Activated T-cell treated with anti-CD3 and anti-CD28 coated beads for 48 hours (primary cell): ENCODE measurements around the gene RNF26.

Experiments
- DNase-seq: peaks from one replicate; pipeline ENCODE4 v3.0.0-alpha.2; 2020; ENCODE audit warnings: low read depth

Gene RNF26

DNA sequence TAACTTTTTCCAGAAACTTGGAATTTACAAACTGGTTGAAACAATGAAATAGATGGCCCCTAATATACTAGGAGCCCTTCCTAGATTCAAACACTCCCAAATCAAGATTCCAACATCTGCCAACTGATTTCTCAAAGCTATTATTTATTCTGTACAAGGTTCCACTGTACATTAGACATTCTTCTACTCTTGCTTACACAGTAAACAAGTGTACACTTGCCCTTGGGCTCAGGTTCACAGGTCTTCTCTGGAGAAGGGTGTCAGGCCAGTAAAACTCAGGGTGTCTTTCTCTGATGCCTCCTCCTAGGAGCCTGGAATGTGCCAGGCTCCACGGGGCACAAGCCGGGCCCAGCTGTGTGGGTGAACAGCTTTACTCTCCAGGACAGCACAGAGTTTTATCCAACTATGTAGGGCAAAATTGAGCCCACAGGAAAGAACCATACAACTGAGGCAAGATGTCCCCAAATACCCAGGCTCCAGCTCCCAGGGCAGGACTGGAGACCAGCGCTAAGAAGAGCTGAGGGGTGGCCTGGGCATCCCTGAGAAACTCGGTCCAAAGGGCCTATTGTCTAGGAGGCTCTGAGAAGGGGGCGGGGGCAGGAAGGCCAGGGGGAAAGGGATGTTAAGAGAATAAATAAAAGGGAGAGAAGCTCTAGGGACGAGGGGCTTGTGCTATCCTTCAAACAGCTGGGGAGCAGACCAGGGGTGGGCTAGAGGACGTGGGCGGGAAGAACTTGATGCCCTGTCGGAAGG lies 20.9 kb downstream of the RNF26 start:
- DNase-seq = no peak

DNA sequence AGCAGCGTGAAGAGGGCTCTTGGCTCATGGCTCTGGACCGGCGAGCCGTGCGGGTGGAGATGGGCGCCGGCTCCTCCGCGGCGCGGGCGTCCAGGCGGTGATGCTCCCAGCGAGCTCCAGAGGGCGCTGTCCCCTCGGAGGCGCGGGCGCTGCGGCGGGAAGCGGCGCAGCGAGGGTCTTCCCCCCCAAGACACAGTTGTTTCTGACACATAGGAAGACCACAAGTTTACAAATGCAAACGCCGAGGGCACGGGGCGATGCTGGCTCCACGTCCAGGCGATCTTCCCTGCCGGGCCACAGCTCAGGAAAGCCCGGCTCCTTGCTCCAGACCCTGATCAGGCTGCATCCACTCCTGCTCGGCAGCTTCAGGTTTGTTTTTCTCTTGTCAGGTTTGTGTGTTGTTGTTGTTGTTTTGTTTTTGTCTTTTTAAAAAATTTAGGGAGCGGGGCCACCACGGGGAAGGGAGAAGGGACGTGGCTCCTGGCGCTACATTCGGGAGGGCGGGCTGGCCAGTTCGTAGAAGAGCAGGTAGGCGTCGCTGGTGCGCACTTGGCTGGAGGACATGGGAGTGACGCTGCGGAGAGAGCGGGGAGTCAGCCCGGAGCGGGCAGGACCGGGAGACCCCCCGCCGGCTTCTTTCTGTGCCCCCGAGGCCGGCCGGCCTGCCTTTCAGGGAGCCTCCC lies 22.2 kb downstream of the RNF26 start:
- DNase-seq = peak; percentile 68

GRCh38 chr11:119357074-119357473 lies 22.7 kb downstream of the RNF26 start:
- DNase-seq = no peak

GRCh38 chr11:119359365-119360214 lies 25.3 kb downstream of the RNF26 start:
- no peak for DNase-seq

DNA sequence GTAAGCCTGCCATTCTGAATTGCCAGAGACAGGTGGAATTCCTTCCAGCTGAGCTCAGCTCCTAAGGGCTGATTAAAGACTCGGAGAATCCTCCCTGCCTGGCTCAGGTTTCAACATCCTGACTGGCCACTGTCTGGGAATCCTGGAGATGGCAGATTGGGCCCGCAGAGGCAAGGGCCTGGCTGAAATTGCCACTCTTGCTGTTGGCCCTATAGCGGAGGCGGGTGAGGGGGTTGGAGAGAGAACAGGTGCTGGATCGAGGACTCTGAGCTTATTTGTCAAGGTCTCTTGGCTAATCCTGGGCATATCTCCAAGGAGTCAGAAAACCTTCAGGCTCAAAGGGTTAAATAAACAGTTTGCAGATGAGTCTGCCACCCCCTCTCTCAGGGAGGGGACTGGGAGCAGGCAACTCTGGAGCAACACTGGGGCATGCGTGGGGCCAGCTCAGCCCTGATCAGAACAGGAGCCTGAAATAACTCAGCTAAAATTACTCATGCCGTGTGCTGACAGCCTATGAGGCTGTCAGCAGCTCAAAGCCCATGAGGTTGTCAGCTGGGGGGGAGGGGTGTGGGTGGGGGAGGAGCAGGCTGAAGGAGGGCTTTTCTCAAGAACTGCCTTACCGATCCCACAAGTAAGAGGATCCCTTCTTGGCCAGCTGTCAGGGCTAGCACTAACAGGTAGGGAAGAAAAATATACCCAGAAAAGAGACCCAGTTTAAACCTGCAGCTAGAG lies 26.9 kb downstream of the RNF26 start:
- peak; percentile 63 for DNase-seq

DNA sequence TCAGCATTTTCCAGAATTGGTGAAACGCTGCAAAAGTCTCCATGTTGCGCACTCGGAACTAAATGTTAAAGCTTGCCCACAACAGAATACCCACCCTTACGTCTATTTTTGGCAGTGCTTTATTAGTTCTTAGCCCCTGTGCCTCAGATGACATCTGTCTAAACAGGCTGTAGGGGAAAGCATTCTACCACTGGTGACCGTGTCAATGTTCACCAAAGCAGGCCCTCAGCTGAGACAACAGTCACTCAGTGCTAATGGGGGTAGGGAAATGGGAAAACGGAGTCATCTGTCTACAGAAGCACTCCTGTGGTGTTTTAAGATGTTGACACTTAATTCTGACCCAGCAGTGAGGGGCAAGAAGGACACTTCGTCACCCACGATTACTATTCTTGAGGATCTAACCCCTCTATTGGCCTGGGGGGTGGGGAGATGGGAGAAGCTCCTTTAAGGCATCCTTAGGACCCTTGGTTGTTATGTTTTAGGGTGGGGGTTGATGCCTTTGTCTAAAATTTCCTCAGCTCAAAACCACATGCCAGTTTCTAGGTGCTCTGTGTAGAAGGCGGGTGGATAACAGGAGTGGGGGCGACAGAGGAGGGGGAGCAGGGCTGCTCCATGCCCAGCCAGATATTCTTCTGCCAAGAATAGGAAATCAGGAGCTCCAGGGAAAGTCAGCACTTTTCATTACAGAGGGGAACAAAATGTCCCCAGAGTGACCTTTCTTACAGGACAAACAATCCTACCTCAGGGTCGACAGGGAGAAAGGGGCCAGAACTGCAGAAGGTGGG lies 27.8 kb downstream of the RNF26 start:
- DNase-seq = no peak

- no peak for DNase-seq
These were observed 28.4 kb downstream of the RNF26 start for GRCh38 chr11:119362741-119363080.

DNA sequence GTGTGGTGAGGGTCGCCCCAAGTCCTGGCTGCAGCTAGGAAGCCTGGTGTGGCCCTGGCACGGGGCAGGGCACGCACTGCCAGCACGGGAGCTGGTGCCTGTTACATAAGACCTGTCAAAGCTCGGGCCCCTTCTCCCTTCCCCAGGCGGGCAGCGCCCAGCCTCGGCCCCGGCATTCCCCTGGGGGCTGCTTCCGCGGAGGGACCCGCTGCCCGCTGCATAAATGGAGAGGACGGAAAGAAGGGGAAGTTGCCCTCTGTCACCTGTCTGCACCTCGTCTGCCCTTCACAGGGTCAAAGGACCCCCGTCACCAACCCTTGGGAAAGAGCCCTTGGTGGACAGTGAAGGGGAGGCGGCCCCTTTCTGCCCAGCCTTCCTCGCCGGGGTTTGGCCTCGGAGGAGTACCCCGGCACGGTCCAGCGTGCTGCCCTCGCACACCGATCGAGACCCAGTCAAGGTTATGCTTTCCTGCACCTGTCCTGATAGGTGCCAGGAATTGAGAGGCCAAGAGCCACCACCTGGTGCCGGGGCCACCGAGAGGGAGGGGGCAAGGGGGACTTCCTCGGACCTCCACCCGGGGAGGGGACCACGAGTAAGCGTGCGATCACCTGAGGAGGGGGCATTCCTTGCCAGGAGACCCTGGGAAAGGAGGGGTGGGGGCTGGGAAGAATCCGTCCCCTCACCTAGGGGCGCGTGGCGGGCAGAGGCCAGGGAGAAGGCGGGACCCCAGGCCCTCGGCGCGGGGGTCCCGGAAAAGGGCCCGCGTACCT lies 28.9 kb downstream of the RNF26 start:
- DNase-seq = no peak

DNA sequence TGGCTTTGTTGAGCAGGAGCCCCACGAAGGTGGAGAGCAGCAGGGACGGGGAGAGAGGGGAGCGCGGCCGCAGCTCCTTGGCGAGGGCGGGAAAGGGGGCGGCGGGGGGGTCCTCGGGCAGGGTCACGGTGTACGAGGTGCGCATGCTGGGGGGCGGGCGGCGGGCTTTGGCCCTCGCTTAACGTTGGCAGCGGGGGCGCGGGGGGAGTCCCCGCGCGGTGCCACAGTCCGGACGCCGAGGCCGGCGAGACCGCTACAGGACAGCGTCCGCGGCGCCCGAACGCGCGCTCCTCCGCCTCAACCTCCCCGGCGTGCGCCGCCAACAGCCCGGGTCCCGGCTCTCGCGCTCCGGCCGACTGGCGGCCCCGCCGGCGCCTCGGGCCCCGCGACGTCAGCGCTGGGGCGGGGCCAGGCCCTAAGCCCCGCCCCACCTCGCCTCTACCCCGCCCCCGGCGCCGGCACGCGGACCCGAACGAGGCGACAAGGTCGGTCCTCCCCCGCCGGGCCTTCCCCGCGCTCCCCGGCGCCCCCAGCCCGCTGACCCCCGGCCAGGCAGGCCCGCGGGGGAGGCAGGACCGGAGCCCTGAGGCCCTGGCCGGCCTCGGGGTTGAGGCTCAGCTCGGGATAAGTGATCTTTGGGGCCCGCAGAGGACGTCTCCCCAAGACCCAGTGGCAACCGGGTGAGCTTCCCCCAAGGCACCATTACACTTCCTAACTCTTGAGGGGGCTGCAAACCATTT lies 29.7 kb downstream of the RNF26 start:
- peak; percentile 62 for DNase-seq

- no peak for DNase-seq
These were observed 30.8 kb downstream of the RNF26 start for GRCh38 chr11:119365071-119365591.

DNA sequence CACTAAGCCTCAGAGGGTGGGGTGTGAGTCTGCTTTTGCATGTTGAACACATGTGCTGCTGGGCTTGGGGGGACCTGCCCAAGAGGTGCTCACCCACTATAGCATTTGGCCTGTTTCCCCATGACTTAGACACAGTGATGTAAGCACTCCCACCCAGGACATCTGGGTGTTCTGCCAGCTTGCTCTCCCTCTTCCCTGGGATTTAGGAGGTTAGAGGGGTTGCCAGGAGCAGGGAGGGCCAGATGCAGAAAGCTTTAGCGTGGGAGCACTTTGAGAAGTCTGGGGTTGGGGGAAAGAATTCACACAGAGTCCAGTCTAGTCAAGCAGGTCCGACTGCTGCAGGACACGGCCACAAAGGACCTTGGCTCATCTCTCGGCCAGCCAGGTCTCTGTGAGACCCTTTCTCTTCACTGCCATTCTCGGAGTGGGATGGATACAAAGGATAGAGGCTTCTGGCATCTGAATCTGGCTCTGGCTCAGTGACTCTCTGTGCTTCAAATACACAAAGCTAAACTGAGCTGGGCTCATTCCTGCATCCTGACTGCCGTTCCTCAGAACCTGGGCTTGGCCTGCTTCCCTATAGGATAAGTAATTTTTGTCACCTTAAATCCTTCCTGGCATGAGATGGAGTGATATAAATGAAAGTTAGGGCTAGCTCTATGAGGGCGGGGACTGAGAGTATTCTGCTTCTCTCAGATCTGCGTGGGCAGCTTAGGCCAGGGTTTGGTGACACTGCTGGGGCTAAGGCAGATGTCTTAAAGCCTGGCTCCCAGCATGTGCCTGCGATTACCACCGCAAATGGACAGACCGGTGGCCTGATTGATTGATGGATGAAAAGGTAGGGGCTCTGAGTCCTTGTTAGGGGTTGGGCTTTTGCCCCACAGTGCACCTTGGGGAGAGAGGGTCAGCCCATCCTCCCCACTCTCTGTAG lies 32.6 kb downstream of the RNF26 start:
- DNase-seq = no peak

- DNase-seq = no peak
These were observed 33.4 kb downstream of the RNF26 start for GRCh38 chr11:119367661-119368120.

DNA sequence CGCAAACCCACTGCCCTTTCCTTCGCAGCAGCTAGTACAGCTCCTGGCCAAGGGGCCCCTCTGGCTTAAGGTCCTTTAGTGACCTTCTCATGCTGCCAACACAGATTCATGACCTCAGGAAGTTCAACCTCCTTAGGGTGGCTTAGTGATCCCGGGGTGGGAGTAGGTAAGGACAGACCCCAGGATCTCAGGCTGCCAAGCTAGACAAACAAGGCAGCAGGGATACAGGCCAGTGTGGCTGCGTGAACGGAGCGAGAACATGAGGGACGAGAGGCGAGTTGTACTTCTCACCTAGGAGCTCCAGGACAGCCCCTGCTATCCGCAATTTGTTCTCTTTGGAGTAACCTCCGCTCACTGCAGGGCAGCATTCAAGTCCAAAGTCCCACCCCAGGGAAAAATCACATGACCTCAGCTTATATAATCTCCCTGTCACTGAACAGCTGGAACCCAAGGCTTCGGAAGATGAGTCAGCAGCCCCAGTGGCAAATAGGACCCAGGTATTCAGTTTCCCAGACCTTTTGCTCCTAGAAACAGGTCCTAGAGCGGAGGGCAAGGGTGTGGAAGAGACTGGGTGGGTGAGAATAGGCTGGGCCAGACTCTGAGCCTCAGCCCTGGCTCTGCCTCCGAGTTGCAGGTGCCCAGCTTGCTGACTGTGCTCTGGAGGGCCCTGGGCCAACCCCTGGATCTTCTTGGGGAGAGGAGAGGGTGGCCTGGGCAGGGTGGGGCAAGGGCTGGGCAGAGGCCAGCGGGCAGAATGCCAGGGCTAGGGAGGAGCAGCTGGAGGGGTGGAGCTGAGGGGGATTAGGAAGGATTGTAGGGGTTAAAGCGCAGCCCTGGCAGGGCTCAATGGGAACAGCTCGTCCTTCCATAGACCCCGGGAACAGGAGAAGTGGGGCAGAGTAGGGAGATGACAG lies 34.1 kb downstream of the RNF26 start:
- DNase-seq = no peak

DNA sequence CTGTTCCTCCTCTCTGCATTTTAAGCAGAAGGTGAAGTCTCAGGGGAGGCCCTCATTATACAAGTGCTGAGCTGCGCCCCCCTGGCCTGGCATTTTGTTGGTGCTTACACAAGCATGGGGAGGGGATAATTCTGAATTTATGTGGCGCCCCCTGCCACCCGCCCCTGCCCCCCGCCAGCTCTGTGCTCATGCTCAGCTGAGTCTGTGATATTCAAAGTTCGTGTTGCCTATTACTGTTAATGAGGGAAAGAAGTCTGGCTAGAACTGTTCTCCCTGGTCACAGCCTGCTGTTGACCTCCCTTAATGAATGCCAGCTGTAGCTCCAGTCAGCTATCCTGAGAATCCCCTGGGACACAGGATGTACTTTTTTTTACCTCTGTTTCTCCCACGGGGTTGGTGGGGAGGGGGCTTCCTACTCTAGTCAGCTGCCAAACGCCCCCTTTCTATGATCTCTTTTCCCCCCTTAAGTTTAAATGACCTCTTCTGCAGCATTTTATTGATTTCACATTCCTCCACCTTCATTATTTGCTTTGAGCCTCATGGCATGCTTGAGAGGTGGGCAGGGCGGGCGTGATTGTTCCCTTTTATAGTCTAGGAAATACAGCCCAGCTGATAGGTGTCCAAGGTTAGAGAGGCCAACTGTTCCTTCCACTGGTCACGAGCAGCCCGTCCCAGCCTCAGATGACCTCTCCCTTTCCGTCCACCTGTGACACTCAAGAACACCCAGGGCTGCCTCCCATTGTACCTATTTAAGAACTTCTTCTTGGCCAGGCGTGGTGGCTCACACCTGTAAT lies 35.0 kb downstream of the RNF26 start:
- DNase-seq = no peak

DNA sequence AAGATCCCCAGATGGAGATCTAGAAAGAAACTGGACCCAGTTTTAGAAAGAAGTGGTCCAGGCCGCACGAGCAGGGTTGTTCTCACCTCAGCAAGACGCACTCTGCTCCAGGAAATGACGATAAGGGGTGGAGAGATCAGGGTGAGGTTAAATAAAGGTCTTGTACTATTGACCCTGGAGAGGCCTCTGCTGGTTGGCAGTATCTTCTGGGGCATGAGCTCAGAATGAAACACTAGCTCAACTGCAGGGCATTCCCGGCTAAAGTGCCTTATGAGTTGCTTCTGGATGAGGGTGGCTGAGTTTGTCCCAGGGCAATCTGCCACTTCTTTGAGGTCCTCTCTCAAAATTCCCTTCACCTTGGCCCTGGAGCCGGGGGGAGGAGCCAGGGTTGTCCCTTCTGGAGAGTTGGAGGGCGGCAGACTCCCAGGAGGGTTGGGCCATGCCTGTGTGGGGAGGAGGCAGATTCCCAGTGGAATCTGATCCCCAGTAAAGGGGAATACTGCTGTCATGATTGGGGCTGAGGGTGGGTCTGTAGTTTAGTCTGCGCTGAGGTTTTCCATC lies 36.2 kb downstream of the RNF26 start:
- no peak for DNase-seq

DNA sequence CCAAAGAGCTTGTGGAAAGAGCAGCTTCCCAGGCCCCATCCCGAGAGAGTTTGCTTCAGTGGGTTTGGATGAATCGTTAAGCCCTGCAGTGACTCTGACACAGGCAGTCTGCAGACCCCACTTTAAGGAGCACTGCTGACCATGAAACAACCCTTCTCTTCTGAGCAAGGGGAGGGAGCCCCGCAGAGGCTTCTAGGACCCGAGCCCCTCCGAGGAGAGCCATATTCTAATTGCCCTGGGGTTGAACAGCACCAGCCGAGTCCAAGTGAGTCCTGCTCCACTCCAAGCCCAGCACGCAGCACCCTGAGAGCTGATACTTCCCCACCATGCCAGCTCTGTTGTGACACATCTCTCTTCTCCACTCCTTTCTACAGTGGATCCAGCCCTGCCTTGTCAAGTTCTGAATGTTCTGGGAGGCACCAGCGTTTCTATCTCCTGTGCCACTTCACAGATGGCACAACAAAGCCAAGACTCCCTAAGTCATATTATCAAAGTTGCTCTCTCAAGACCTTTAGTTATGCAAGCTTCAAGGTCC lies 36.8 kb downstream of the RNF26 start:
- DNase-seq = no peak
